ENCODE results near the gene NRG4.

- TF ChIP-seq EZH2phosphoT487 (IDR thresholded peaks at IDR 0.05; ENCODE audit: borderline replicate concordance) (no peak), CTCF (conservative IDR thresholded peaks at IDR 0.05; ENCODE audit: low read length) (no peak)
These were observed 116.5 kb downstream of the NRG4 start for GRCh38 chr15:75895731-75896130.
